Kidney epithelial cell (primary cell): ENCODE data around the gene DISP1. TPM values are rescaled to one million over a fixed set of nuclear protein-coding genes. Genes with fewer than 3 reads are reported as not detected.
"Not testable (repeated sequence)": the region's sequence is repeated elsewhere in the genome, so short reads cannot be mapped to it uniquely, and the experiment has no call there.

Source experiments
- DNase-seq: peaks from one replicate; pipeline ENCODE4 v3.0.0-alpha.2; 2010; ENCODE audit warnings: low read depth
- H3K27me3 ChIP-seq: 2 replicates; pipeline ENCODE4 v1.6.0; 2011; ENCODE audit warnings: low read length; ENCODE audit not compliant: control insufficient read depth, insufficient read depth
- H3K36me3 ChIP-seq: 2 replicates; pipeline ENCODE4 v1.5.1; 2011; ENCODE audit warnings: low read length; ENCODE audit not compliant: control insufficient read depth, insufficient read depth
- H3K4me3 ChIP-seq: 2 replicates; pipeline ENCODE4 v1.5.1; 2011; ENCODE audit warnings: low read depth, mild to moderate bottlenecking, control low read depth, low read length
- CTCF ChIP-seq: IDR thresholded peaks from 2 replicates; pipeline ENCODE4 v1.5.1; 2011; ENCODE audit warnings: mild to moderate bottlenecking, moderate library complexity, low read length, control low read depth, inconsistent platforms; ENCODE audit not compliant: insufficient read depth, poor library complexity, severe bottlenecking
- total RNA-seq: library from RNA; depleted of rRNA; stranded (reverse); fragments of >200 nt; gene quantifications from 2 replicates; pipeline ENCODE4 v1.2.3, GENCODE V29; 2015

The DISP1 gene
- total RNA-seq, 1 donor from 2014 or later, result 4.7 TPM

GRCh38 chr1:222829868-222830267 lies 15.0 kb downstream of the DISP1 start:
- no peaks in the 10 kb centered on the region for H3K36me3 ChIP-seq
- H3K27me3 ChIP-seq, result no peaks in the 10 kb centered on the region
- DNase-seq, result no peak
- no peak overlapping the region for H3K4me3 ChIP-seq
- no peak for TF ChIP-seq CTCF

- Histone ChIP-seq H3K4me3 (no peak overlapping the region), H3K27me3 (no peaks in the 10 kb centered on the region), H3K36me3 (no peaks in the 10 kb centered on the region)
- no peak for DNase-seq
- no peak for TF ChIP-seq CTCF
Observed at GRCh38 chr1:222833356-222833876, 18.6 kb downstream of the DISP1 start.

GRCh38 chr1:222843469-222844410 lies 28.9 kb downstream of the DISP1 start:
- Histone ChIP-seq H3K4me3 (peak overlapping the region; percentile 6), H3K36me3 (no peaks in the 10 kb centered on the region), H3K27me3 (no peaks in the 10 kb centered on the region)
- DNase-seq, result peak; percentile 64
- no peak for TF ChIP-seq CTCF

- H3K27me3 ChIP-seq, result no peaks in the 10 kb centered on the region
- no peaks in the 10 kb centered on the region for H3K36me3 ChIP-seq
- peak overlapping the region; percentile 6 for H3K4me3 ChIP-seq
- no peak for TF ChIP-seq CTCF
- no peak for DNase-seq
Observed at GRCh38 chr1:222844411-222844779, 29.6 kb downstream of the DISP1 start.

- H3K27me3 ChIP-seq, result no peaks in the 10 kb centered on the region
- DNase-seq, result no peak
- H3K4me3 ChIP-seq, result no peak overlapping the region
- no peak for TF ChIP-seq CTCF
- H3K36me3 ChIP-seq, result no peaks in the 10 kb centered on the region
Observed at GRCh38 chr1:222845763-222846162, 30.9 kb downstream of the DISP1 start.

GRCh38 chr1:222850550-222850949 lies 35.7 kb downstream of the DISP1 start:
- not testable (repeated sequence) for DNase-seq, H3K4me3 ChIP-seq, H3K27me3 ChIP-seq, H3K36me3 ChIP-seq
